ENCODE data around the gene CD40.

Gene CD40

GRCh38 chr20:46129955-46130481 is 11.9 kb downstream of the CD40 start:
- no peaks in the 10 kb centered on the region for H3K4me1 ChIP-seq (ENCODE audit: control insufficient read depth, insufficient read depth, low read length)
- no peaks in the 10 kb centered on the region for H3K9me3 ChIP-seq (ENCODE audit: control insufficient read depth, low read length)
- peaks cover 16% of the 10 kb centered on the region for H3K27me3 ChIP-seq (ENCODE audit: control insufficient read depth, insufficient read depth, low read length)
- no peak overlapping the region for H3K4me3 ChIP-seq (ENCODE audit: low read length)
- H3K9ac ChIP-seq (ENCODE audit: low read length), result no peak overlapping the region
- H3K36me3 ChIP-seq (ENCODE audit: control insufficient read depth, insufficient read depth, low read length), result no peaks in the 10 kb centered on the region

- Histone ChIP-seq H3K27me3 (ENCODE audit: control insufficient read depth, insufficient read depth, low read length) (peaks cover 16% of the 10 kb centered on the region), H3K4me3 (ENCODE audit: low read length) (no peak overlapping the region), H3K9me3 (ENCODE audit: control insufficient read depth, low read length) (no peaks in the 10 kb centered on the region), H3K9ac (ENCODE audit: low read length) (no peak overlapping the region), H3K4me1 (ENCODE audit: control insufficient read depth, insufficient read depth, low read length) (no peaks in the 10 kb centered on the region), H3K36me3 (ENCODE audit: control insufficient read depth, insufficient read depth, low read length) (no peaks in the 10 kb centered on the region)
Observed at GRCh38 chr20:46130534-46130933, 12.4 kb downstream of the CD40 start.

DNA sequence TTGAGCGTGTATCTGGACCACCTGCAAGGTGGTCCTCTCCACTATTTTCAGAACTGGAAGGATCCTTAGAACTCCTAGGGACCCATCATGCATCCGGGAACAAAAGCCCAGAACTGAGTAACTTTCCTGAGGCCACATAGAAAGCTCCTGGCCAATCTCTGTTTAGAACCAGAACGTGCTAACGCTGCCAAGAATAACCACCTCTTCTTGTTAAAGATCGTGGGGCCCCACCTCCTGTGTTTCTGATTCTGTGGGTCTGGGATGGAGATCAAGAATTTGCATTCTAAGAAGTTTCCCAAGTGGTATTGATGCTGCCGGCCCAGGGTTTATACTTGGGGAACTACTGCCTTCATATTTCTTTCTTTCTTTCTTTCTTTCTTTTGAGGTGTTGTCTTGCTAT is 13.3 kb downstream of the CD40 start:
- Histone ChIP-seq H3K9ac (ENCODE audit: low read length) (no peak overlapping the region), H3K36me3 (ENCODE audit: control insufficient read depth, insufficient read depth, low read length) (no peaks in the 10 kb centered on the region), H3K9me3 (ENCODE audit: control insufficient read depth, low read length) (no peaks in the 10 kb centered on the region), H3K27me3 (ENCODE audit: control insufficient read depth, insufficient read depth, low read length) (peaks cover 22% of the 10 kb centered on the region), H3K4me3 (ENCODE audit: low read length) (no peak overlapping the region), H3K4me1 (ENCODE audit: control insufficient read depth, insufficient read depth, low read length) (no peaks in the 10 kb centered on the region)

GRCh38 chr20:46132705-46133120 is 14.6 kb downstream of the CD40 start:
- no peaks in the 10 kb centered on the region for H3K9me3 ChIP-seq (ENCODE audit: control insufficient read depth, low read length)
- H3K9ac ChIP-seq (ENCODE audit: low read length), result no peak overlapping the region
- no peak overlapping the region for H3K4me3 ChIP-seq (ENCODE audit: low read length)
- no peaks in the 10 kb centered on the region for H3K4me1 ChIP-seq (ENCODE audit: control insufficient read depth, insufficient read depth, low read length)
- peaks cover 22% of the 10 kb centered on the region for H3K27me3 ChIP-seq (ENCODE audit: control insufficient read depth, insufficient read depth, low read length)
- no peaks in the 10 kb centered on the region for H3K36me3 ChIP-seq (ENCODE audit: control insufficient read depth, insufficient read depth, low read length)

- H3K9ac ChIP-seq (ENCODE audit: low read length), result no peak overlapping the region
- no peaks in the 10 kb centered on the region for H3K9me3 ChIP-seq (ENCODE audit: control insufficient read depth, low read length)
- H3K4me3 ChIP-seq (ENCODE audit: low read length), result no peak overlapping the region
- H3K36me3 ChIP-seq (ENCODE audit: control insufficient read depth, insufficient read depth, low read length), result no peaks in the 10 kb centered on the region
- H3K27me3 ChIP-seq (ENCODE audit: control insufficient read depth, insufficient read depth, low read length), result peaks cover 26% of the 10 kb centered on the region
- H3K4me1 ChIP-seq (ENCODE audit: control insufficient read depth, insufficient read depth, low read length), result no peaks in the 10 kb centered on the region
Observed at GRCh38 chr20:46133886-46134654, 16.0 kb downstream of the CD40 start.

DNA sequence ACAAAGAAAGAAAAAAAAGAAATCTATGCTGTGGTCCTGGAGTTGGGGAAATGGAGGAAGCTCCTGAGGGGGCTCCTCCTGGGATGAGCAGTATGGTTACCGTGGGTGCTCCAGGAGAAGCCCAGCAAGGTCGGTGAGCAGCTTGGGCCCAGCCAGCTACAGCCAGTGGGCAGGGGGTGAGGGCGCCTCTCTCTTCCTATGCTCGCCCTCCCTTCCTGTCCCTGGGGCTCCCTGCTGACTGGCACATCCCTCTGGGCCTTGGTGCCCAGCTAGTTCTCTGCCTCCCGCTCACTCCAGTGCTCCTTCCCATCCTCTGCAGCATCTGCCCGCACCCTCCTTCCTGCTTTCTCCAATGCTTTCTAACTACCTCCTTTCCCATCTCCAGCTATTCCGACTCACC is 16.6 kb downstream of the CD40 start:
- Histone ChIP-seq H3K9me3 (ENCODE audit: control insufficient read depth, low read length) (no peaks in the 10 kb centered on the region), H3K27me3 (ENCODE audit: control insufficient read depth, insufficient read depth, low read length) (peaks cover 33% of the 10 kb centered on the region)

GRCh38 chr20:46135856-46136633 is 17.9 kb downstream of the CD40 start:
- peaks cover 4% of the 10 kb centered on the region for H3K4me1 ChIP-seq (ENCODE audit: control insufficient read depth, insufficient read depth, low read length)
- no peak overlapping the region for H3K9ac ChIP-seq (ENCODE audit: low read length)
- no peak overlapping the region for H3K4me3 ChIP-seq (ENCODE audit: low read length)
- H3K27me3 ChIP-seq (ENCODE audit: control insufficient read depth, insufficient read depth, low read length), result peaks cover 28% of the 10 kb centered on the region
- no peaks in the 10 kb centered on the region for H3K36me3 ChIP-seq (ENCODE audit: control insufficient read depth, insufficient read depth, low read length)
- no peaks in the 10 kb centered on the region for H3K9me3 ChIP-seq (ENCODE audit: control insufficient read depth, low read length)

More for the DNA sequence above, 16.6 kb downstream of the CD40 start:
- Histone ChIP-seq H3K4me3 (ENCODE audit: low read length) (no peak overlapping the region), H3K4me1 (ENCODE audit: control insufficient read depth, insufficient read depth, low read length) (peaks cover under 1% of the 10 kb centered on the region), H3K9ac (ENCODE audit: low read length) (no peak overlapping the region), H3K36me3 (ENCODE audit: control insufficient read depth, insufficient read depth, low read length) (no peaks in the 10 kb centered on the region)

- no peaks in the 10 kb centered on the region for H3K36me3 ChIP-seq (ENCODE audit: control insufficient read depth, insufficient read depth, low read length)
- no peaks in the 10 kb centered on the region for H3K9me3 ChIP-seq (ENCODE audit: control insufficient read depth, low read length)
- H3K9ac ChIP-seq (ENCODE audit: low read length), result no peak overlapping the region
- peaks cover 31% of the 10 kb centered on the region for H3K27me3 ChIP-seq (ENCODE audit: control insufficient read depth, insufficient read depth, low read length)
- peaks cover 4% of the 10 kb centered on the region for H3K4me1 ChIP-seq (ENCODE audit: control insufficient read depth, insufficient read depth, low read length)
- no peak overlapping the region for H3K4me3 ChIP-seq (ENCODE audit: low read length)
Observed at GRCh38 chr20:46137816-46138215, 19.7 kb downstream of the CD40 start.

GRCh38 chr20:46139266-46139889 is 21.3 kb downstream of the CD40 start:
- H3K9ac ChIP-seq (ENCODE audit: low read length), result no peak overlapping the region
- no peak overlapping the region for H3K4me3 ChIP-seq (ENCODE audit: low read length)
- no peaks in the 10 kb centered on the region for H3K9me3 ChIP-seq (ENCODE audit: control insufficient read depth, low read length)
- H3K27me3 ChIP-seq (ENCODE audit: control insufficient read depth, insufficient read depth, low read length), result peaks cover 34% of the 10 kb centered on the region
- H3K36me3 ChIP-seq (ENCODE audit: control insufficient read depth, insufficient read depth, low read length), result no peaks in the 10 kb centered on the region
- H3K4me1 ChIP-seq (ENCODE audit: control insufficient read depth, insufficient read depth, low read length), result peaks cover 4% of the 10 kb centered on the region

GRCh38 chr20:46139908-46140482 is 21.9 kb downstream of the CD40 start:
- Histone ChIP-seq H3K4me3 (ENCODE audit: low read length) (no peak overlapping the region), H3K9me3 (ENCODE audit: control insufficient read depth, low read length) (no peaks in the 10 kb centered on the region), H3K27me3 (ENCODE audit: control insufficient read depth, insufficient read depth, low read length) (peaks cover 35% of the 10 kb centered on the region), H3K36me3 (ENCODE audit: control insufficient read depth, insufficient read depth, low read length) (no peaks in the 10 kb centered on the region), H3K9ac (ENCODE audit: low read length) (no peak overlapping the region), H3K4me1 (ENCODE audit: control insufficient read depth, insufficient read depth, low read length) (peaks cover 4% of the 10 kb centered on the region)

- H3K4me1 ChIP-seq (ENCODE audit: control insufficient read depth, insufficient read depth, low read length), result peaks cover 4% of the 10 kb centered on the region
- H3K9ac ChIP-seq (ENCODE audit: low read length), result no peak overlapping the region
- H3K27me3 ChIP-seq (ENCODE audit: control insufficient read depth, insufficient read depth, low read length), result peaks cover 30% of the 10 kb centered on the region
Observed at GRCh38 chr20:46142124-46142523, 24.0 kb downstream of the CD40 start.

More at GRCh38 chr20:46142124-46142523, 24.0 kb downstream of the CD40 start:
- no peak overlapping the region for H3K4me3 ChIP-seq (ENCODE audit: low read length)
- H3K9me3 ChIP-seq (ENCODE audit: control insufficient read depth, low read length), result no peaks in the 10 kb centered on the region
- H3K36me3 ChIP-seq (ENCODE audit: control insufficient read depth, insufficient read depth, low read length), result no peaks in the 10 kb centered on the region
